ENCODE data around the gene ERAP2.

ERAP2 gene

GRCh38 chr5:96870094-96871026 is 5.9 kb upstream of the ERAP2 start:
- no peak for DNase-seq
- TF ChIP-seq POLR2A (IDR thresholded peaks at IDR 0.05; ENCODE audit: low read length): no peak
- TF ChIP-seq GATA1 (IDR thresholded peaks at IDR 0.05; ENCODE audit: low read depth, low read length): no peak

- TF ChIP-seq GATA1 (IDR thresholded peaks at IDR 0.05; ENCODE audit: low read depth, low read length): no peak
- no peak for TF ChIP-seq POLR2A (IDR thresholded peaks at IDR 0.05; ENCODE audit: low read length)
Observed at GRCh38 chr5:96871027-96871399, 5.3 kb upstream of the ERAP2 start.

GRCh38 chr5:96871686-96872085 is 4.6 kb upstream of the ERAP2 start:
- TF ChIP-seq GATA1 (IDR thresholded peaks at IDR 0.05; ENCODE audit: low read depth, low read length) (no peak), POLR2A (IDR thresholded peaks at IDR 0.05; ENCODE audit: low read length) (no peak)
- no peak for DNase-seq

More at GRCh38 chr5:96871027-96871399, 5.3 kb upstream of the ERAP2 start:
- no peak for DNase-seq

GRCh38 chr5:96873449-96873848 is 2.9 kb upstream of the ERAP2 start:
- DNase-seq: no peak
- TF ChIP-seq POLR2A (IDR thresholded peaks at IDR 0.05; ENCODE audit: low read length): no peak
- TF ChIP-seq GATA1 (IDR thresholded peaks at IDR 0.05; ENCODE audit: low read depth, low read length): no peak

GRCh38 chr5:96874631-96875030 is 1.7 kb upstream of the ERAP2 start:
- TF ChIP-seq GATA1 (IDR thresholded peaks at IDR 0.05; ENCODE audit: low read depth, low read length) (no peak), POLR2A (IDR thresholded peaks at IDR 0.05; ENCODE audit: low read length) (no peak)
- DNase-seq: peak in 1 of 2 experiments; percentile 9

- TF ChIP-seq GATA1 (IDR thresholded peaks at IDR 0.05; ENCODE audit: low read depth, low read length) (no peak), POLR2A (IDR thresholded peaks at IDR 0.05; ENCODE audit: low read length) (peak; percentile 16)
- DNase-seq: peak in 1 of 2 experiments; percentile 51
Observed at GRCh38 chr5:96875791-96876291, 459 bp upstream of the ERAP2 start.

- DNase-seq: peak; percentile 16 to 24
Observed at GRCh38 chr5:96876977-96877469, 723 bp downstream of the ERAP2 start.

- TF ChIP-seq GATA1 (IDR thresholded peaks at IDR 0.05; ENCODE audit: low read depth, low read length): no peak
- TF ChIP-seq POLR2A (IDR thresholded peaks at IDR 0.05; ENCODE audit: low read length): no peak
- no peak for DNase-seq
Observed at GRCh38 chr5:96879665-96880064, 3.4 kb downstream of the ERAP2 start.

- TF ChIP-seq POLR2A (IDR thresholded peaks at IDR 0.05; ENCODE audit: low read length): no peak
- no peak for TF ChIP-seq GATA1 (IDR thresholded peaks at IDR 0.05; ENCODE audit: low read depth, low read length)
Observed at GRCh38 chr5:96880444-96881164, 4.3 kb downstream of the ERAP2 start.

GRCh38 chr5:96881511-96882115 is 5.3 kb downstream of the ERAP2 start:
- TF ChIP-seq GATA1 (IDR thresholded peaks at IDR 0.05; ENCODE audit: low read depth, low read length) (no peak), POLR2A (IDR thresholded peaks at IDR 0.05; ENCODE audit: low read length) (no peak)
- DNase-seq: peak in 1 of 2 experiments; percentile 17

More at GRCh38 chr5:96880444-96881164, 4.3 kb downstream of the ERAP2 start:
- DNase-seq: no peak

GRCh38 chr5:96883871-96884270 is 7.6 kb downstream of the ERAP2 start:
- TF ChIP-seq POLR2A (IDR thresholded peaks at IDR 0.05; ENCODE audit: low read length) (no peak), GATA1 (IDR thresholded peaks at IDR 0.05; ENCODE audit: low read depth, low read length) (no peak)

GRCh38 chr5:96884995-96885394 is 8.7 kb downstream of the ERAP2 start:
- no peak for DNase-seq
- TF ChIP-seq POLR2A (IDR thresholded peaks at IDR 0.05; ENCODE audit: low read length) (no peak), GATA1 (IDR thresholded peaks at IDR 0.05; ENCODE audit: low read depth, low read length) (no peak)

More at GRCh38 chr5:96883871-96884270, 7.6 kb downstream of the ERAP2 start:
- no peak for DNase-seq

GRCh38 chr5:96885518-96886338 is 9.4 kb downstream of the ERAP2 start:
- peak in 1 of 2 experiments; percentile 10 for DNase-seq

More at GRCh38 chr5:96885518-96886338, 9.4 kb downstream of the ERAP2 start:
- no peak for TF ChIP-seq GATA1 (IDR thresholded peaks at IDR 0.05; ENCODE audit: low read depth, low read length)
- TF ChIP-seq POLR2A (IDR thresholded peaks at IDR 0.05; ENCODE audit: low read length): no peak
